Mesenchymal stem cell (in vitro differentiated cells and primary cell): ENCODE results near the gene LRP1.

Experiments used
- DNase-seq: peaks from one replicate; pipeline ENCODE4 v3.0.0-alpha.2; 2013
- H2AFZ ChIP-seq: one replicate; pipeline ENCODE4 v1.6.1; 2013; ENCODE audit warnings: low read depth, mild to moderate bottlenecking, control low read depth, inconsistent platforms, low read length, moderate library complexity
- H2AK5ac ChIP-seq: 2 replicates; pipeline ENCODE4 v1.6.1; 2013; ENCODE audit warnings: low read length, moderate library complexity, mild to moderate bottlenecking, inconsistent platforms; ENCODE audit not compliant: severe bottlenecking
- H2BK120ac ChIP-seq: one replicate; pipeline ENCODE4 v1.6.1; 2013; ENCODE audit warnings: low read depth, mild to moderate bottlenecking, inconsistent platforms, low read length, moderate library complexity
- H2BK12ac ChIP-seq, 2 experiments: one replicate each; pipeline ENCODE4 v1.6.1; 2013; ENCODE audit warnings: inconsistent platforms in 2 of 2, low read length in 2 of 2, mild to moderate bottlenecking in 2 of 2, moderate library complexity in 2 of 2, control low read depth in 1 of 2
- H2BK15ac ChIP-seq: one replicate; pipeline ENCODE4 v1.6.1; 2013; ENCODE audit warnings: mild to moderate bottlenecking, low read depth, inconsistent platforms; ENCODE audit not compliant: poor library complexity, severe bottlenecking
- H2BK5ac ChIP-seq: 2 replicates; pipeline ENCODE4 v1.6.1; 2013; ENCODE audit warnings: low read depth, mild to moderate bottlenecking, low read length, control low read depth, inconsistent platforms; ENCODE audit not compliant: poor library complexity, severe bottlenecking
- H3K14ac ChIP-seq, 2 experiments: one replicate each; pipeline ENCODE4 v1.6.1; 2013; ENCODE audit warnings: inconsistent platforms in 2 of 2, low read length in 2 of 2, control low read depth in 1 of 2, mild to moderate bottlenecking in 1 of 2, moderate library complexity in 1 of 2
- H3K18ac ChIP-seq, 2 experiments: one replicate each; pipeline ENCODE4 v1.6.1; 2013; ENCODE audit warnings: inconsistent platforms in 2 of 2, low read length in 2 of 2, control low read depth in 1 of 2, low read depth in 1 of 2, mild to moderate bottlenecking in 1 of 2
- H3K23ac ChIP-seq, 2 experiments: one replicate each; pipeline ENCODE4 v1.6.1; 2013; ENCODE audit warnings: inconsistent platforms in 2 of 2, low read length in 2 of 2, mild to moderate bottlenecking in 2 of 2, moderate library complexity in 2 of 2, control low read depth in 1 of 2
- H3K27ac ChIP-seq: 2 replicates; pipeline ENCODE4 v1.5.1; 2013; ENCODE audit warnings: mild to moderate bottlenecking, moderate library complexity, low read length, control low read depth, inconsistent platforms; ENCODE audit not compliant: poor library complexity, severe bottlenecking
- H3K27me3 ChIP-seq, 2 experiments: 2 replicates each; pipeline versions ENCODE4 v1.6.1 to v1.7.0; 2013; ENCODE audit warnings: low read length in 2 of 2, mild to moderate bottlenecking in 2 of 2, moderate library complexity in 2 of 2, control low read depth in 1 of 2, inconsistent platforms in 1 of 2; ENCODE audit not compliant: control insufficient read depth in 1 of 2, insufficient read depth in 1 of 2
- H3K36me3 ChIP-seq, 2 experiments: 2 replicates each; pipeline versions ENCODE4 v1.6.1 to v1.7.0; 2013; ENCODE audit warnings: low read length in 2 of 2, control low read depth in 1 of 2, inconsistent platforms in 1 of 2, low read depth in 1 of 2, mild to moderate bottlenecking in 1 of 2; ENCODE audit not compliant: insufficient read depth in 2 of 2, control insufficient read depth in 1 of 2
- H3K4ac ChIP-seq, 2 experiments: one replicate each; pipeline ENCODE4 v1.6.1; 2013; ENCODE audit warnings: inconsistent platforms in 2 of 2, low read length in 2 of 2, mild to moderate bottlenecking in 2 of 2, moderate library complexity in 2 of 2, control low read depth in 1 of 2, low read depth in 1 of 2
- H3K4me1 ChIP-seq: 2 replicates; pipeline ENCODE4 v1.6.1; 2013; ENCODE audit warnings: low read depth, low read length, control low read depth; ENCODE audit not compliant: control insufficient read depth, insufficient read depth
- H3K4me2 ChIP-seq: 2 replicates; pipeline ENCODE4 v1.6.1; 2013; ENCODE audit warnings: low read length, mild to moderate bottlenecking, inconsistent platforms; ENCODE audit not compliant: poor library complexity, severe bottlenecking
- H3K4me3 ChIP-seq, 2 experiments: 2 replicates each; pipeline versions ENCODE4 v1.5.1 to v1.7.0; 2013; ENCODE audit warnings: low read length in 2 of 2, mild to moderate bottlenecking in 2 of 2, control low read depth in 1 of 2, low read depth in 1 of 2; ENCODE audit not compliant: insufficient read depth in 1 of 2
- H3K79me1 ChIP-seq: replicated peaks from 2 replicates; pipeline ENCODE4 v1.6.1; 2013; ENCODE audit warnings: mild to moderate bottlenecking, control low read depth, low read length, inconsistent platforms; ENCODE audit not compliant: poor library complexity, severe bottlenecking
- H3K9ac ChIP-seq: 2 replicates; pipeline ENCODE4 v1.7.0; 2013; ENCODE audit warnings: mild to moderate bottlenecking, low read length, moderate library complexity
- H3K9me3 ChIP-seq: 2 replicates; pipeline ENCODE4 v1.7.0; 2013; ENCODE audit warnings: mild to moderate bottlenecking, low read length; ENCODE audit not compliant: control insufficient read depth
- H4K8ac ChIP-seq: one replicate; pipeline ENCODE4 v1.6.1; 2013; ENCODE audit warnings: inconsistent platforms, mild to moderate bottlenecking, low read length, moderate library complexity
- H4K91ac ChIP-seq: one replicate; pipeline ENCODE4 v1.6.1; 2013; ENCODE audit warnings: mild to moderate bottlenecking, low read length, inconsistent platforms
- WGBS: methylation state at CpG from one replicate; pipeline ENCODE4 v1.1.7; 2013; ENCODE audit warnings: mixed read lengths; 5-methylcytosine and 5-hydroxymethylcytosine counted together

LRP1 gene

DNA sequence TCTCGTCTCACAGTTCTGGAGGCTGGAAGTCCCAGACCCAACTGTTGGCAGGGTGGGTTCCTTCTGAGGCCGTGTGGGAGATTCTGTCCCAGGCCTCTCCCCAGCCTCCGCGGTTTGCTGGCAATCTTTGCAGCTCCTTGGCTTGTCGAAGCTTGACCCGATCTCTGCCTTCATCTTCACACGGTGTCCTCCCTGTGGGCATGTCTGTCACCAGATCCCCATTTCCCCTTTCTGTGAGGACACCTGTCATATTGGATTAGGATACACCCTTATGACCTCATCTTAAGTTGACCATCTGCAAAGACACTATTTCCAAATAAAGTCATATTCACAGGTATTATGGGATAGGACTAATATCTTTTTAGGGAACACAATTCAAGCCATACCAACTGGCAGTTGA lies 41.7 kb downstream of the LRP1 start:
- peaks cover 93 to 95% of the 10 kb centered on the region in 2 experiments for H3K36me3 ChIP-seq
- no peak overlapping the region for H3K4ac ChIP-seq
- 96% methylated on average over 7 of the region's 7 CpGs for WGBS

GRCh38 chr12:57170408-57170807 lies 42.1 kb downstream of the LRP1 start:
- Histone ChIP-seq H3K4me2 (no peak overlapping the region), H3K23ac (no peak overlapping the region), H3K36me3 (peaks cover 93 to 96% of the 10 kb centered on the region in 2 experiments), H3K14ac (no peak overlapping the region), H3K18ac (no peak overlapping the region), H3K27me3 (no peaks in the 10 kb centered on the region), H4K91ac (no peak overlapping the region), H3K4me1 (peaks cover 18% of the 10 kb centered on the region), H3K9me3 (no peaks in the 10 kb centered on the region), H3K27ac (no peak overlapping the region), H2BK15ac (no peak overlapping the region), H2BK12ac (no peak overlapping the region), H2BK5ac (no peak overlapping the region), H3K4ac (no peak overlapping the region), H3K79me1 (peaks cover 26% of the 10 kb centered on the region), H3K4me3 (no peak overlapping the region), H2AFZ (no peak overlapping the region), H4K8ac (no peak overlapping the region), H2BK120ac (no peak overlapping the region), H2AK5ac (no peak overlapping the region), H3K9ac (peak overlapping the region; percentile 74)
- no peak for DNase-seq
- WGBS = 82% methylated on average over 1 of the region's 1 CpG

More for the DNA sequence above, 41.7 kb downstream of the LRP1 start:
- Histone ChIP-seq H4K91ac (no peak overlapping the region), H3K27ac (no peak overlapping the region), H2BK12ac (no peak overlapping the region), H3K4me2 (no peak overlapping the region), H2BK15ac (no peak overlapping the region), H3K79me1 (peaks cover 26% of the 10 kb centered on the region), H3K18ac (no peak overlapping the region), H3K9me3 (no peaks in the 10 kb centered on the region), H3K4me1 (peaks cover 20% of the 10 kb centered on the region), H3K14ac (no peak overlapping the region), H4K8ac (no peak overlapping the region), H2AK5ac (no peak overlapping the region), H2BK120ac (no peak overlapping the region), H2BK5ac (no peak overlapping the region), H3K9ac (peak overlapping the region; percentile 74), H3K23ac (no peak overlapping the region), H3K4me3 (no peak overlapping the region), H3K27me3 (no peaks in the 10 kb centered on the region), H2AFZ (no peak overlapping the region)
- DNase-seq = no peak

DNA sequence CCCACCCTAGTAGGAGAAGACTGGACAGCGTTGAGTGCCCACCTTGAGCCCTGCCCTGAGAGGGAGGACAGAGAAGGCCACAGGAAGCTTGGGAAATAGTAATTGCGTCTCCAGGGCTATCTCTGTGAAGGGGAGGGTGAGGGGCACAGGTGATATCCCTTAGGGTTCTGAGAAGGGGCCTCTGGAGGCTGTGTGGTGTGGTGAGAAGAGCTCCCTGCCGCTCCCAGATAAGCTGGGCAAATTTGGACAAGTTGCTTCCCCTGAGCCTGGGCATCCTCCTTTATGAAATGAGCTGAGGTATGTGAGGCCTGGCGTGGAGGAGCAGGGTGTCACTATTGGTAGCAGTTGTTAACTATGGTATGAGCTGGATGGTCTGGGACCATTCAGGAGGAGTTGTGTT lies 42.6 kb downstream of the LRP1 start:
- peak overlapping the region; percentile 74 for H3K9ac ChIP-seq
- H2BK15ac ChIP-seq = no peak overlapping the region
- no peak overlapping the region for H3K18ac ChIP-seq
- H3K23ac ChIP-seq = no peak overlapping the region
- H3K4me1 ChIP-seq = peaks cover 14% of the 10 kb centered on the region
- no peak overlapping the region for H4K8ac ChIP-seq
- no peak overlapping the region for H2BK5ac ChIP-seq
- no peak overlapping the region for H2AK5ac ChIP-seq
- no peak overlapping the region for H4K91ac ChIP-seq
- H3K4me2 ChIP-seq = no peak overlapping the region
- H3K27ac ChIP-seq = no peak overlapping the region
- H3K27me3 ChIP-seq = no peaks in the 10 kb centered on the region
- no peak overlapping the region for H3K14ac ChIP-seq
- no peak overlapping the region for H2BK12ac ChIP-seq
- H2BK120ac ChIP-seq = no peak overlapping the region
- no peaks in the 10 kb centered on the region for H3K9me3 ChIP-seq
- DNase-seq = no peak
- H3K36me3 ChIP-seq = peaks cover 93 to 97% of the 10 kb centered on the region in 2 experiments
- no peak overlapping the region for H3K4ac ChIP-seq
- peaks cover 26% of the 10 kb centered on the region for H3K79me1 ChIP-seq
- H2AFZ ChIP-seq = no peak overlapping the region
- H3K4me3 ChIP-seq = peak overlapping the region in 1 of 2 experiments; percentile 42
- 92% methylated on average over 4 of the region's 4 CpGs for WGBS

- H3K4ac ChIP-seq = no peak overlapping the region
- H3K9ac ChIP-seq = peak overlapping the region; percentile 74
- H3K14ac ChIP-seq = no peak overlapping the region
- no peak overlapping the region for H3K23ac ChIP-seq
- no peak overlapping the region for H3K18ac ChIP-seq
- peaks cover 93 to 96% of the 10 kb centered on the region in 2 experiments for H3K36me3 ChIP-seq
- peaks cover 10% of the 10 kb centered on the region for H3K4me1 ChIP-seq
- H3K9me3 ChIP-seq = no peaks in the 10 kb centered on the region
- no peak overlapping the region for H3K27ac ChIP-seq
- H2AFZ ChIP-seq = no peak overlapping the region
- H2AK5ac ChIP-seq = no peak overlapping the region
- peaks cover 26% of the 10 kb centered on the region for H3K79me1 ChIP-seq
- 61% methylated on average over 4 of the region's 4 CpGs for WGBS
- H3K27me3 ChIP-seq = no peaks in the 10 kb centered on the region
- no peak overlapping the region for H2BK15ac ChIP-seq
- no peak overlapping the region for H2BK5ac ChIP-seq
- H4K8ac ChIP-seq = no peak overlapping the region
- H2BK12ac ChIP-seq = no peak overlapping the region
- H3K4me2 ChIP-seq = no peak overlapping the region
- peak overlapping the region in 1 of 2 experiments; percentile 42 for H3K4me3 ChIP-seq
- H4K91ac ChIP-seq = no peak overlapping the region
- peak; percentile 41 for DNase-seq
- no peak overlapping the region for H2BK120ac ChIP-seq
Measured at GRCh38 chr12:57171668-57172067, 43.4 kb downstream of the LRP1 start.
